ENCODE data around the gene B4GALNT1.

Gene B4GALNT1

GRCh38 chr12:57626111-57626920 is 6.7 kb downstream of the B4GALNT1 start:
- DNase-seq (ENCODE audit: low read depth): no peak
- H3K4me3 ChIP-seq (ENCODE audit: low read depth, low read length): no peak overlapping the region
- TF ChIP-seq CTCF (IDR thresholded peaks at IDR 0.05; ENCODE audit: insufficient read depth, low read depth, low read length, missing control alignments): no peak

- H3K4me3 ChIP-seq (ENCODE audit: low read depth, low read length): no peak overlapping the region
- TF ChIP-seq CTCF (IDR thresholded peaks at IDR 0.05; ENCODE audit: insufficient read depth, low read depth, low read length, missing control alignments): no peak
- DNase-seq (ENCODE audit: low read depth): no peak
These were observed 7.6 kb downstream of the B4GALNT1 start for GRCh38 chr12:57625261-57626032.

- DNase-seq (ENCODE audit: low read depth): no peak
- TF ChIP-seq CTCF (IDR thresholded peaks at IDR 0.05; ENCODE audit: insufficient read depth, low read depth, low read length, missing control alignments): no peak
- no peak overlapping the region for H3K4me3 ChIP-seq (ENCODE audit: low read depth, low read length)
These were observed 8.4 kb downstream of the B4GALNT1 start for GRCh38 chr12:57624441-57625220.

GRCh38 chr12:57623811-57624390 is 9.1 kb downstream of the B4GALNT1 start:
- no peak for DNase-seq (ENCODE audit: low read depth)
- H3K4me3 ChIP-seq (ENCODE audit: low read depth, low read length): no peak overlapping the region
- no peak for TF ChIP-seq CTCF (IDR thresholded peaks at IDR 0.05; ENCODE audit: insufficient read depth, low read depth, low read length, missing control alignments)

- DNase-seq (ENCODE audit: low read depth): no peak
- H3K4me3 ChIP-seq (ENCODE audit: low read depth, low read length): no peak overlapping the region
- no peak for TF ChIP-seq CTCF (IDR thresholded peaks at IDR 0.05; ENCODE audit: insufficient read depth, low read depth, low read length, missing control alignments)
These were observed 9.6 kb downstream of the B4GALNT1 start for GRCh38 chr12:57623385-57623784.
